GM18861 (cell line): ENCODE data around the gene CCBE1.

Experiments
- ATAC-seq: cut with Tn5 transposase; IDR thresholded peaks from one replicate; pipeline ENCODE4 v1.9.1; 2021; ENCODE audit not compliant: unreplicated experiment

The CCBE1 gene

GRCh38 chr18:59623456-59624368 lies 73.5 kb downstream of the CCBE1 start:
- no peak for ATAC-seq

- no peak for ATAC-seq
These were observed 76.2 kb downstream of the CCBE1 start for GRCh38 chr18:59621027-59621426.

GRCh38 chr18:59620381-59620780 lies 76.8 kb downstream of the CCBE1 start:
- ATAC-seq, result no peak

- ATAC-seq, result no peak
These were observed 77.4 kb downstream of the CCBE1 start for GRCh38 chr18:59619816-59620215.

- ATAC-seq, result no peak
These were observed 79.7 kb downstream of the CCBE1 start for GRCh38 chr18:59617468-59617932.

- no peak for ATAC-seq
These were observed 80.7 kb downstream of the CCBE1 start for GRCh38 chr18:59616501-59616900.

DNA sequence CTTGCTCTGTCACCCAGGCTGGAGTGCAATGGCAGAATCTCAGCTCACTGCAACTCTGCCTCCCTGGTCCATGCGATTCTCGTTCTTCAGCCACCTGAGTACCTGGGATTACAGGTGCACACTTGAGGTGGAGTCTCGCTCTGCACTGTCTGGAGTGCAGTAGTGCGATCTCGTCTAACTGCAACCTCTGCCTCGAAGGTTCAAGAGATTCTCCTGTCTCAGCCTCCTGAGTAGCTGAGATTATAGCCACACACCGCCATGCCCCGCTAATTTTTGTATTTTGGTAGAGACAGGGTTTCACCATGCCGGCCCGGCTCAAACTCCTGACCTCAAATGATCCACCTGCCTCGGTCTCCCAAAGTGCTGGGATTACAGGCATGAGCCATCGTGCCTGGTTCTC lies 83.3 kb downstream of the CCBE1 start:
- ATAC-seq, result no peak

- no peak for ATAC-seq
These were observed 84.8 kb downstream of the CCBE1 start for GRCh38 chr18:59612381-59612780.

DNA sequence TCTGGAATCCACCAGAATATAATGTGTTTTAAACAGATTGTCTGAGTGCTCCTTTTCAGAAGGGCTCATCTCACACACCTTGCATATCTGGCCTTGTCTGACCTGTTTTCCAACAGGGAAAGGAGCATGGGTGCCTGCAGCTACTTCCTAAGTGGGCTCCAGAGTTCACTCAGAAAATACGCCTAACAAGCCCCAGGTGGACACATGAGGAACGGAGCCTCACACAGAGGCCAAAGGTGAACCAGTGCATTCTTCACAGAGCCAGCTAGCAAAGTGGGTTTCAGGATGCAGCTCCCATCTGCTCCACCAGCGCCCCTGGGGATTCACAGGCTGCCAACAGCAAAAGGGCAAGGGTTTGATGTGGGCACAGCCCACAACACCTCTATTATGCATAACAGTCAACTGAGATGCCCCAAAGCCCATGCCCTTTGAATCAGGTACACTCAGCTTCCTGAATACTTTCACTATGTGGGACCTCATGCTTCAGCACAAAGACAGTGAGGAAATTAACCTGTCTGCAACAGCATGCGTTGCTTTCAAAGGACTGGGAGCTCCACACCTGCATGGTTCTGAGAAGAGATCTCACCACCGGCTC lies 86.6 kb downstream of the CCBE1 start:
- no peak for ATAC-seq

DNA sequence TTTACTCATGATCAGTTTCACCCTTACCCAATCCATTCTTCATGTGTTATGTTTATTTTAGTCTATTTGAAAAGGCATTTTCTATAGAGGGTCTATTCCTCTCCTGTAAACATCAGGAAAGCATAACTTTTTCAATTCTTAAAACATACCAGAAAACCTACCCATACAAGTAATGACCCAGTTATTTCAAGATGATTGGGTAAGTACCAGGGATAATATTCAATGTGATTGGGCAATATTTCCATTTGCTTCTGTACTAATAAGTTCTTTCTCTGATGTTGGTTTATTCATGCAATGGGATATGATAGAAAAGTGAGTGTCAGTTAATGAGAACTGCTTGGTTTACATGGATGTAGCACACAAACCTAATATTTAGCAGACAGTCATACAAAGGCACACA lies 87.6 kb downstream of the CCBE1 start:
- ATAC-seq, result no peak

- ATAC-seq, result no peak
These were observed 89.8 kb downstream of the CCBE1 start for GRCh38 chr18:59607471-59607870.

- ATAC-seq, result no peak
These were observed 90.2 kb downstream of the CCBE1 start for GRCh38 chr18:59607078-59607379.

DNA sequence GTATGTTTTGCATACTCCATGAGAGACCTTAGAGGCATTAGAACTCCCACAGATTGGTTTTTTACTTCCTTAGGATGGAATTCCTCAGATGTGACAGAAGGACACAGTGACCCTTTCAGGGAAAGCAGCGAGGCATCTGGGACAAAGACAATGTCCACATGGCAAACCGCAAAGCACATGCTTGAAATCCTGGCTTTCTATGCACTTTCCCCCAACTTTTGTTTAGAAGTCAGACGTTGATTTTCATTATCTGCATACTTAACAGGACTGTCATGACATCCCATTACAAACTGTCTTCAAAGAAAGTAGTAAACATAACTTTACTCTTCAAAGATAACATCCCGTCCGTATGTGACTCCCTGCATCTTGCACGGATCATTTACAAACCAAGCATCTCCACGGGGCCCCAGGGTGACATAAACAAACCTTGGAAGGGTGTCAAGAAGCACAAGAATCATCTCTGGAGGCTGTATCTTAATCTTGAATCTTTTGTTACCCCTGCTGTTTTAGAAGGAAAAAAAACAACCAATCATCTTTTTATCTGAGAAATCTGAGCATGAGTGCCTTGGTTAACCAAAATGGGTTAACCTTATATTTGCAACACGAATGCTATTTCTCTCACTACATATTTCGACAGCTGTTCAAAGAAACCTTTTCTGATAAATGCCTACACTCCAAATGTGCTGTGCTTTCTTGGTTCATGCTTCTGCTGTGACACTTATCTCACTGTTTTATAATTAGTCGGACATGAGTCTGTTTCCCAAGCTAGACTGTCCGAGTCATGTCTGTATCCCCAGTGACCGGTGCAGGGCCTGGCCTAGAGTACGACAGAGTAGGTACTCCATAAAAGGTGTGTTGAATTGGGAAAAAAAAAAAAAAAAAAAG lies 90.8 kb downstream of the CCBE1 start:
- ATAC-seq, result no peak

- ATAC-seq, result no peak
These were observed 91.5 kb downstream of the CCBE1 start for GRCh38 chr18:59605633-59606192.

DNA sequence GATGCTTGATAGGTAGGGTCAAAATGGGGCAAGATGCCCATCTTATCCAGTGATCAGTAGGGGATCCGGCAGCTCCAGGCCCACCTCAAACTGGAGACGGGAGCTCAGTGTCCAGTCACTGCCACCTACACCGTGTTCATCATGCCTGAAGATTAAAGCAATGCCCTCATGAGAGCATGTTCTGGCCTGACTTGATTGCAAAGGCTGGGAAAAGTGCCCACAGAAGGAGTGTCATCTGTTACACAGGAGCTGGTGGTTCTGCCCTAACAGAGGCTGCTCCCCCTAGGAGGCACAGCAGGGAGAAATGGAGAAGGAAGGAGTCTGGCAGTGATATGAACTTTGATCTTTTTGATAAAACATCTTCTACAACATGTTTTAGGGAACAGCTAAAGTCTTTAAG lies 92.3 kb downstream of the CCBE1 start:
- no peak for ATAC-seq

DNA sequence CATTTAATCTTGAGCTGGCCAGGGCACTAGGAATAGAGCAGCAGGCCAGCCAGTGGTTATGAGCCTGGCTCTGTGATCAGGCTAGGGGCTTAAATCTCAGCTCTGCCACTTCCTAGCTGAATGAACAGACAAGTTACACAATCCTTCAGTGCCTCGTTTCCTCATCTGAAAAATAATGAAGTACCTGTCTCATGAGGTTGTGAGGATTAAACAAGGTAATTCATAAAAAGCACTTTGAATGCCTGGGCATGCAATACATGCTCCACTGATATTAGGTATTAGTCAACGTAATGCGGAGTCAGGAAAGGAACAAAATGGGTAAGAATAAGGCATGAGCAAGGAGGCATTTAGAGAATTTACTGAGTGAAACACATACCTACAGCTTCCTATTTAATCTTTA lies 100.2 kb downstream of the CCBE1 start:
- no peak for ATAC-seq

DNA sequence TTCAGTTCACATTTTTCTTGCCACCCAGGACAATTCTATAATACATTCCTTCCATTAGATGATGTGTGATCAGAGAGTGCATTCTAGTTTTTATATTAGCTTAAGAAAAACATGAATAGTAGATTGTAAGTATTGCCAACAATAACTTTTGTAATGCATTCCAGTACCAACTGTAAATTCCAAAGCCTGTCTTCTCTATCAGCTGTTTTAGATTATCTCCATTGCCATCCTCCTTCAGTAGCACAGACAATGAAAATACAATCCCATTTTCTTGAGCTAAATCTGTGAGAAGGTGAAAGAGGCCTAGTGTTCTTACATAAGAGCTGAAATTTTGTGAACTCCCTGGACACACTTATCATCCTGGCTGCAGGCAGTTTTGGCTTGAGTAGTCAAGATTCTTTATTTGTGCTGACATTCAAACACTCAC lies 103.9 kb downstream of the CCBE1 start:
- ATAC-seq, result no peak

DNA sequence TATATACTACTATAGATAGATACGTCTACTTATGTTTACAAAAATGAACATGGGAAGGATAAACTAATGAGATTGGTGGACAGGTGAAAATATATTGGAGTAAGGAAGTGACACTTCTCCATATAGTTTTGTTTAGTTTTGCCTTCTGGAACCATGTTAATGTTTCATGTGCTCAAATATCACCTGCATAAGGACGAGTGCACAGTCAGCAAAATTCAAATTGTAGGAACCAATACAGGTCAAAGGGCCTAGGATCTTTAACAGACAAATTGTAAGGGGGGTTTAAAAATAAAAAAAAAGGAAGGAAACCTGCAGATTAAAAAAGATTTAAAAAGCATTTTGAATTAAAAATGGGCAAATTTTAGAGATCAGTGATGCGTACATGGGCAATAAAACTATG lies 104.6 kb downstream of the CCBE1 start:
- ATAC-seq, result no peak

DNA sequence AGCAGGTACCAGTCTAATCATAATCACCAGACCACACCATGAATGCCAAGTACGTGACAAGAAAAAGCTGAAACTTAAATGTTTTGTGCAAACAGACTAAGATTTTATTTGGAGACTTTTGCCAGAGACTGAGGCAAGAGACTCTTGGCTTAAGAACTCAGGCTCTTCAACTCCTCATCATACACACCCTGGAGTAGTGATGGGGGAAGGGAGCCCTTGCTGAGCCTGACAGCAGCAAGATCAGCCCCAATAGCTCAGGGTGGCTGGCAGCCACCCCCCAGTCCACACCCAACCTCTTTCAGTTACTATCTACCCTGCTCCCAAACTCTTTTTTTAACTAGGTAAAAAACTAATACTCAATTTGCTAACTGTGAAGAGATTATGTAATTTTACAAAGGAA lies 114.8 kb downstream of the CCBE1 start:
- ATAC-seq, result no peak

DNA sequence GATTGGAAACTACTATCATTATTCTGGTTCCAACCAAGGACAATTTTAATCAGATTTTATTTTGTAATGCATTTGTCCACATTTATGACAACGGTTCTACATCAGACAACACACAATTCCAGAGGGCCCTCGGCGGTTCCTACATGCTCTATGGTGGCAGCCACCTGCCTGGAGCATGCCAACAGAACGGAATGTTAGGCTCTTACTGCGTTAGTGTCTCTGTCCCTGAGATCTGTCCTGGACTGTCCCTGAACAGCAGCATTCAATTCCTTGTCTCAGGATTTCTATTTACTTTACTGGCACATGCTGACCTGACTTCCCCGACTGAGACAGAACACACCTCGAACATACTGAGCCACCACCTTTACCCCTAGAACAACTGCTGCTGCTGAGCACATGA lies 117.7 kb downstream of the CCBE1 start:
- no peak for ATAC-seq

GRCh38 chr18:59577386-59577655 lies 119.9 kb downstream of the CCBE1 start:
- ATAC-seq, result no peak
